Activated naive CD4-positive, alpha-beta T cell treated with anti-CD3 and anti-CD28 coated beads, Interleukin-2, amount 50 U/mL, for 72 hours (primary cell): ENCODE data around the gene LRRC8D. TPM values are rescaled to one million over a fixed set of nuclear protein-coding genes. Genes with fewer than 3 reads are reported as not detected.
"Not testable (repeated sequence)": the region's sequence is repeated elsewhere in the genome, so short reads cannot be mapped to it uniquely, and the experiment has no call there.

Experiments used
- ATAC-seq, 2 donors: fragments of 150-1000 bp; cut with Tn5 transposase; 2 replicates each; pipeline ENCODE4 v1.10.0; 2021; ENCODE audit warnings: mild to moderate bottlenecking in 2 of 2, moderate library complexity in 2 of 2
- DNase-seq, 2 donors: peaks; one replicate each; pipeline ENCODE4 v3.0.0; 2021 to 2022; ENCODE audit warnings: low spot score in 2 of 2
- H3K27ac Mint-ChIP-seq, 2 donors: one replicate each; pipeline ENCODE4 v1.8.0; 2022; ENCODE audit warnings: mild to moderate bottlenecking in 2 of 2, mixed read lengths in 2 of 2
- H3K36me3 Mint-ChIP-seq, 2 donors: one replicate each; pipeline ENCODE4 v1.8.0; 2022; ENCODE audit warnings: mixed read lengths in 2 of 2
- H3K9me3 Mint-ChIP-seq, 2 donors: one replicate each; pipeline ENCODE4 v1.8.0; 2022; ENCODE audit warnings: mixed read lengths in 2 of 2
- total RNA-seq, 2 donors: library from RNA; stranded (reverse); gene quantifications; one replicate each; pipeline ENCODE4 v1.2.3, GENCODE V29; 2022

LRRC8D gene
- total RNA-seq, 2 donors from 2014 or later, result 14.6 to 22.8 TPM

- no peak for ATAC-seq
- H3K9me3 Mint-ChIP-seq, result peaks cover 0 to 7% of the 10 kb centered on the region in 2 donors
- no peaks in the 10 kb centered on the region for H3K36me3 Mint-ChIP-seq
- H3K27ac Mint-ChIP-seq, result no peak overlapping the region
- DNase-seq, result no peak
These were observed 138.9 kb downstream of the LRRC8D start for GRCh38 chr1:89959719-89960118.

- Mint-ChIP-seq H3K9me3 (peaks cover 0 to 7% of the 10 kb centered on the region in 2 donors), H3K27ac (no peak overlapping the region), H3K36me3 (no peaks in the 10 kb centered on the region)
- ATAC-seq, result no peak
- DNase-seq, result no peak
These were observed 141.4 kb downstream of the LRRC8D start for GRCh38 chr1:89962024-89962741.

- H3K36me3 Mint-ChIP-seq, result no peaks in the 10 kb centered on the region
These were observed 141.9 kb downstream of the LRRC8D start for GRCh38 chr1:89962742-89963075.

GRCh38 chr1:89965193-89965768, 144.4 kb downstream of the LRRC8D start:
- no peak for DNase-seq
- H3K36me3 Mint-ChIP-seq, result no peaks in the 10 kb centered on the region

More at GRCh38 chr1:89962742-89963075, 141.9 kb downstream of the LRRC8D start:
- ATAC-seq (no peak), DNase-seq (no peak)
- H3K9me3 Mint-ChIP-seq, result peaks cover 0 to 7% of the 10 kb centered on the region in 2 donors
- H3K27ac Mint-ChIP-seq, result no peak overlapping the region

DNA sequence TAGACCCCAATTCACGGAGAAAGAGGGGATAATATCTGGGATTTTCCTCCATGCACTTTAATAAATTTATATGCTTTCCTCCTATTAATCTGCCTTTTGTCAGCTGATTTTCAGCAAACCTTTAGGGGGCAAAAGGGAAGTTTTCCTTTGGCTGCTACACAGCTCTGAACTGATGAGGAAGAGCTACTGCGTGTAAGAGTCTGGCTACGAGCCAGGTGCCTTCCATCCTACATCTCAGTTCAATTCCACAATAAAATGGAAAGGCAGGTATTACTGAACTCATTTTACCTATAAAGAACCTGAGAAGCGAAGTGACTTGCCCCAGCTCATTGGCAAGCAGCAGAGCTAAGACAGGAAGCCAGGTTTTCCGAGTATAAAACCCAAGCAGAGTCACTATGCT, 145.8 kb downstream of the LRRC8D start:
- Mint-ChIP-seq H3K27ac (no peak overlapping the region), H3K36me3 (no peaks in the 10 kb centered on the region), H3K9me3 (no peaks in the 10 kb centered on the region)
- no peak for DNase-seq
- ATAC-seq, result no peak

More at GRCh38 chr1:89965193-89965768, 144.4 kb downstream of the LRRC8D start:
- ATAC-seq, result no peak
- H3K27ac Mint-ChIP-seq, result no peak overlapping the region
- no peaks in the 10 kb centered on the region for H3K9me3 Mint-ChIP-seq

GRCh38 chr1:89971600-89971999, 150.8 kb downstream of the LRRC8D start:
- H3K36me3 Mint-ChIP-seq, result no peaks in the 10 kb centered on the region
- H3K27ac Mint-ChIP-seq, result no peak overlapping the region
- no peaks in the 10 kb centered on the region for H3K9me3 Mint-ChIP-seq
- no peak for DNase-seq
- ATAC-seq, result peak in 1 of 2 donors; percentile 35

GRCh38 chr1:89972024-89972423, 151.2 kb downstream of the LRRC8D start:
- DNase-seq, result no peak
- Mint-ChIP-seq H3K36me3 (no peaks in the 10 kb centered on the region), H3K9me3 (no peaks in the 10 kb centered on the region), H3K27ac (no peak overlapping the region)
- ATAC-seq, result no peak

DNA sequence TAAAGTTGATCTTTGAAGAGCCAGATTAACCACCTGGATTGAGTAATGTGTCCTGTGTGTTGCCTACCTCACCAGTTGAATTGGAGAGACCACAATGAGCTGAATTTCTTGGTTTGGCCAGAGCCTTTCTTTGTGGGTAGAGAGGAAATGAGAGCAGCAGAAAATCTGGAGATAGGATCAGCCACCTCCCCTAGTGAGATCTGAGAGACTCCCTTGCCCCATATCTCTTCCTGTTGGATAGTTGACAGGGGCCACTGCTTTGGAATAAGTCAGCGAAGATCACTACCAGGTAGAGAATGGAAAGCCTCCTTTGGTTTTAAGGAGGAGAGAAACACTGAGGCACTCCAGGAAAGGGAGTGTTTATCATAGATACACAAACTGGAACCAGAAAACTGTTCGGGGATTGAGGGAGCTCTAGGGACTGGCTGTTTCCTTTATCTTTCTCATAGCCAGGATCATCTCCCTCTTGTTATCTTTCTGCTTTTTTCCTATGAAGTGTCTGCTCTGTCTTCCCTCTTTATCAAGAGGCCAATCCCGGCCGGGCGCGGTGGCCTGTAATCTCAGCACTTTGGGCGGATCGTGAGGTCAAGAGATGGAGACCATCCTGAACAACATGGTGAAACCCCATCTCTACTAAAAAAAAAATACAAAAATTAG, 152.8 kb downstream of the LRRC8D start:
- ATAC-seq, result no peak
- H3K27ac Mint-ChIP-seq, result peak overlapping the region in 1 of 2 donors; percentile 7

DNA sequence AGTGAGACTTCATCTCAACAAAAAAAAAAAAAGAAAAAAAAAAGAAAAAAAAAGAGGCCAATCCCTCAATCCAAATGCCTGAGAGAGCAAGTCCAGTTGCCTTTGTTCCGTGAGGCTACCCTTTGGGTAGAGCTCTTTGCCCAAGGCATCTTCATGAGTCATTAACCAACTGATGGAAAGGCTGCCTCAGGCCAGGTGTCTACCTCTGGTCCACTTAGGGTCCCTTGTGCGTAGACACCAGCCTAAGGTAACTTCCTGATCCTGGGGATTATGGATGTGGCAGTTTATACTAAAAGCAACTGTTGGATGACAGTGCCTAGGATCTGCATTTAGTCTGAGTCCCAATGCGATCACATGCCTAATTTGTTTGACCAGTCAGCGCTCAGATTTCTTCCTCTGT, 153.4 kb downstream of the LRRC8D start:
- H3K9me3 Mint-ChIP-seq, result no peaks in the 10 kb centered on the region
- ATAC-seq (no peak), DNase-seq (no peak)
- no peaks in the 10 kb centered on the region for H3K36me3 Mint-ChIP-seq
- H3K27ac Mint-ChIP-seq, result no peak overlapping the region

More for the DNA sequence above, 152.8 kb downstream of the LRRC8D start:
- no peak for DNase-seq
- H3K36me3 Mint-ChIP-seq, result no peaks in the 10 kb centered on the region
- H3K9me3 Mint-ChIP-seq, result no peaks in the 10 kb centered on the region

DNA sequence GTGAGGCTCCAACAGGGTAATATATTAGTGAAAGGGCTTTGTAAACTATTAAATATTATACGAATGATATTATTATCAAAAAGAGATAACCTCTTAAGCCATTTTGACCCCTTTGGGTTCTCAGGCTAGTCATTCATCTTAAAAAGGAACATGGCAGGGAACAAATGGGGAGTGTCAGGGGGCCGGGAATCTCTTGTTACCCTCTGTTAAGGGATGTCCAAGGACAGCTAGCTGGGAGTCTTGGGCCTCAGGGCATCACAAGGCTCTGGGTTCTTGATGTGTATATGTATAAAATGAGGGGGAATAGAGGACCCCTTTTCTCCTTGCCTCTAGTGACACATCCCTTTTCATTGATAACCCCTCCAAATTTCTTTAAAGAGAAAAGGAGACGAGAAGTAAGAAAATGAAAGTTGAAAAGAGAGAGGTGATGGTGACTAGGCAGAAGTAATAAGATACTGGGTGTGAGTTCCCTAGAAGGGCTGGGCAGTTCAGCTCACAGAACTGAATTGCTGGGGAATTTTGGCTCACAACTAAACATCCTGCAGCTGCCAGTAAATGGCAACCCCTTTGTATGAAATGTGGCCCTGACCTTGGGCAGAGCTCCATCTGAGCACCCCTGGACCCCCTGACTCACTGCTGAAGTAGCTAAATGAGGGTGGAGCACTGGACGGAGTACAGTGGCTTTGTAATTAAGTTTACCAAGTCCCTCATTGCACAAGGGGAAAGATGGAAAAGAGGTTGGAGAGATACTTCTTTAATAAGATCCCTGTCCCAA, 154.1 kb downstream of the LRRC8D start:
- Mint-ChIP-seq H3K9me3 (no peaks in the 10 kb centered on the region), H3K27ac (no peak overlapping the region), H3K36me3 (no peaks in the 10 kb centered on the region)
- ATAC-seq (no peak), DNase-seq (no peak)

DNA sequence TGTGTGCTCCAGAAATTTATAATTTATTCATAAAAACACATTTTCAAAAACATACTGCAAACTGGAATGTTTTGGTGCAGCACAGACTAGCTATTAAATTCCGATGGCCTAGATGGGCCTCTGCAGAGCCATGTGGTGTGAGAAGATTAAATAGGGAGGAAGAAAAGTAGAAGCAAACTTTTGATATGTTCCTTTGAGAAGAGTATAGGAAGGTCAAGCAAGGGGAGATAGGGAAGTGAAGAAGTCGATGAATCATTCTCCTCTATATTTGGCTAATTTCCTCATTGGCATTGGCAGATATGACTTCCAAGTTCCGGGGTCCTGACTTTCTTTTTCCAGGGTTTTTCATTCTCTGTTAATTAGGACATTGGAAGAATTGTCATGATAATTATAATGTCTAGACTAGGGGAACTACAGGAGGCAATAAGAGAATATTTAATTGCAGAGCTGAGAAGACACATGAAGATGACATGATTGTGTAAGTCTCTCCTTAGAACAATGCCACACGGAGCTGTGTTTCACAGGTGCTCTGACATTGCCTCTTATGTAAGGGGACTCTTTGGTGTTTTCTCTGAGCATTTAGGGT, 154.8 kb downstream of the LRRC8D start:
- H3K27ac Mint-ChIP-seq, result no peak overlapping the region
- no peaks in the 10 kb centered on the region for H3K36me3 Mint-ChIP-seq
- no peak for DNase-seq
- no peaks in the 10 kb centered on the region for H3K9me3 Mint-ChIP-seq
- ATAC-seq, result no peak

- H3K27ac Mint-ChIP-seq, result no peak overlapping the region
- no peak for ATAC-seq
- no peaks in the 10 kb centered on the region for H3K9me3 Mint-ChIP-seq
- H3K36me3 Mint-ChIP-seq, result no peaks in the 10 kb centered on the region
- DNase-seq, result no peak
These were observed 157.9 kb downstream of the LRRC8D start for GRCh38 chr1:89978755-89979154.

DNA sequence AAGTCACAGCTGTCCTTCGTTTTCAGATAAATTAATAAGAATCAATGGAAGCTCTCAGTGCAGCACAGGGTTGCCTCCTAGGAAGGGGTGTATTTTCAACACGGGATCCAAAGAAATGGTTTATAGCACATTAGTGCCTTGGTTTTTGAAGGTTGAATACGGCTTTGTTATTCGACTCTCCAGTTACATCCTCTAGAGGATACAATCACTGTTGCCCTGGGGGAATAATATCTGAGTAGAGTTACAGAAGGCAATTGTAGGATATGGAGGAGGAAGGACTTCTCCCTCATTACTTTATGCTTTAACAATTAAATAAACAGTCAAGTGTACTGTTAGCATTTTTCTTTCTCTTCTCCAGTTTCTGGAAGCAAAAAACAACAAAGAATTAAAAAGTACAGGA, 159.8 kb downstream of the LRRC8D start:
- DNase-seq (no peak), ATAC-seq (no peak)
- Mint-ChIP-seq H3K36me3 (no peaks in the 10 kb centered on the region), H3K9me3 (no peaks in the 10 kb centered on the region), H3K27ac (no peak overlapping the region)

- not testable (repeated sequence) for H3K9me3 Mint-ChIP-seq, DNase-seq, H3K27ac Mint-ChIP-seq, H3K36me3 Mint-ChIP-seq, ATAC-seq
These were observed 162.0 kb downstream of the LRRC8D start for GRCh38 chr1:89982846-89983245.

- ATAC-seq, H3K27ac Mint-ChIP-seq, H3K9me3 Mint-ChIP-seq, H3K36me3 Mint-ChIP-seq, DNase-seq: not testable (repeated sequence)
These were observed 163.8 kb downstream of the LRRC8D start for GRCh38 chr1:89984564-89985116.

GRCh38 chr1:89986020-89986419, 165.2 kb downstream of the LRRC8D start:
- Mint-ChIP-seq H3K27ac (no peak overlapping the region), H3K9me3 (no peaks in the 10 kb centered on the region), H3K36me3 (no peaks in the 10 kb centered on the region)
- DNase-seq, result no peak
- no peak for ATAC-seq
